ENCODE data around the gene PKP4.

The PKP4 gene

DNA sequence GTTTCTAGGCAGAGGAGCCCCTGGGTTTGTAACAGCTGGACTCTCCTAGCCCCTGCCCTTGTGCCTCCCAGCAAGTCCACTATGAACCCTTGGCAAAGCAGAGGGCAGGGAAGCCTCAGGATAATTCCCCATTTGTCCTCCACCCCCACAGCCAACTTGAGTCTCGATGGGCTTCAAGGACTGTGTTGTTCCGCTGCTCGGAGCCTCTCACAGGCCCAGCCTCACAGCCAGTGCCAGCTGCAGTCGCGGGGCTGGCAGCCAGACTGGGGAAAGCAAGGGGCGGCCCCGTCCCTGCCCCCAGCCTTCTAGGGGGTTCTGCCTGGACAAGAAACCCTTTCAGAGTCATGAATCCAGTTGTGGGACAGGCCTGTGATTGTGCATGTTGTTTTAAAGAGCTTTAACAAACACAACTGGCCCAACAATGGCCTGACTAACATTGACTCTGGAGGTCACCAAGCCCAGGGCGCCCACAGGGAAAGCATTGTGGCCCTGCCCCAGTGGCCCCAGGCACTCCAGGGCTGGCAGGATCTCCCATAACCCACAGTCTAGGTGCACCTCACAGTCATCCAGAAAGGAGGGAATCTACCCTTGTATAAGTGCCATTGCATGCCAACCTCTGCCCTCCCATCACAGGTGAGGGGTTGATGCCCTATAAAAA lies 266.6 kb downstream of the PKP4 start:
- DNase-seq: no peak

DNA sequence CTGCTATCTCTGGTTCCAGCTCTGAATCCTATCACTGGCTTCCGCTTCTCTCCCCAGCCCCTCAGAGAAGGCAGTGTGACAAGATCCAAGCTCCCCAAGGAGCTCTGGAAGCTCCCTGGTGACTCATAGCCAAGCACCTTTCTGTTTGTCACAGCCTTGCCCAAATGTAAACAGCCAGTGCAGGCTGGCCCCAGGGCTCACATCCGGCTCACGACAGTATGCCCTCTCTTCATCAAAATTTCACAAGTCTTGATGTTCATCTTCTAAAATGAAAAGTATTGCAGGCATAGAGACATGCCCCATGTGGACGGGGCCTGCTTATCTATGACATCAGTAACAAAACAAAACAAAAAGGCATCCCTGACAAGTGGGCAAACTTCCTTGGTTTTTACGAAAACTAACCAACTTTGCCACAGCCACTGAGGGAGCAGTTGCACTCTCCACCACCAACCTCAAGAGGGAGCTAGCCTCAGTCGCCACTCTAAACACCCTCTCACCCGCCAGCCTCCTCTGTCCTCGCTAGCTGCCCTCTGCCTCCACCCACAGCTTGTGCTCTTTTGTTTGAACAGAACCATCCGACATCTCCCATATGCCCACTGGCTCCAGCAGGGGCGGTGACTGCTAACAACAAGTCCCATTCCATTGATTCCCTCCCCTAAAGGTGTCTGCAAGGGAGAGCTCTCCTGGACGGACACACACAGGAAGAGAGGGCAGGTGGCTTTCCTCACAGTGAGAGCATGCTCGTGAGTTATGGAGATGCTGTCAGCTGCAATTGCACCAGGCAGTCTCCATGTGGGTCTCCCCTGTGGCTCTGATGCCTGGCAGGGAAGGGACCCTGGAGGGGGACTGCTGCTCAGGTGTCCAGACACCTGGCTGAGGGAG lies 267.4 kb downstream of the PKP4 start:
- DNase-seq: no peak

DNA sequence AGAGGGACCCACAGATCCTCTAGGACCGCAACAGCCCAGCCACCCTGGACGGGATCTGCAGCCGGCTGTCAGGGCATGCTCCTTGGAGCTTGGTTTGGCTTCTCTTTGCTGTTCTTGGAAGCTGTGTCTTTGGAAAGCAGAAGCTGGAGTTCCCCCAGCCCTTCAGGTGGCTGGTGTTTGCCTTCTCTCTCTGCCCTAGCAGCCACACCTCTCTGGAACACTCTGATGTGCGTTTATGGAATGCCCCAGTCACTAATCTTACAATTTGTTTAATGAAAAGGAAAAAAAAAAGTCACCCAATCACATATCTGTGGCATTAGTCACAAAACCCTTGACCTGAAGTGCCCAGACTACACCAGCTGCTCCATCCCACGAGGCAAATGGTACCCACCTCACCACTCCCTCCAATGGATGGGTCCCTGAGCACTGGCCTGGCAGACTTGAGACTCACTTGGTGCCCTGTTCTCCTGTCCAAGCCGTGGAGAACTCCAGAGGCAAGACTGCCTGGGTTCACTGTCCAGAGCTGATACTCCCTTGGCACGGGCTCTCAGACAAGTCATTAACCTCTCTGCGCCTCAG lies 268.1 kb downstream of the PKP4 start:
- no peak for DNase-seq

DNA sequence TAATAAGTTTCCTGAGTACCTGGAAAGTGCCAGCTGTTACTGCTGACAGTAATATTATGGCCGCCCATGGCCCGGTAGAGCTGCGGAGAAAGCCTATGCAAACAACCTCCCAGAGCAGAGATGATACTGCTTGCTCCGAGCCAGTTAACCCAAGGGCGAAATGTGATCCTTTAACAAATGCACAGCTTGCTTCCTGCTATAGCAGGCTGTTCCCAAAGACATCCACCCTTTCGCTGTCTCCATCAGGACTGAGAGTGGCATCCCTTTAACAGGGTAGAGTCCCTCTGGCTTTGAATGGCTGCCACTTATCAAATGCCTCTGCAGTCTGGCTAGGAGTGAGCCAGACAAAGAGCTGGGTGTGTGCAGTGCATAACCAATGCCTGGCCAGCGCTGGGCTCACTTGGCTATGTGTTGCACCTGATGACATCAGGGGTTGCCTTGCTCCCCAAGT lies 268.7 kb downstream of the PKP4 start:
- peak; percentile 24 for DNase-seq

DNA sequence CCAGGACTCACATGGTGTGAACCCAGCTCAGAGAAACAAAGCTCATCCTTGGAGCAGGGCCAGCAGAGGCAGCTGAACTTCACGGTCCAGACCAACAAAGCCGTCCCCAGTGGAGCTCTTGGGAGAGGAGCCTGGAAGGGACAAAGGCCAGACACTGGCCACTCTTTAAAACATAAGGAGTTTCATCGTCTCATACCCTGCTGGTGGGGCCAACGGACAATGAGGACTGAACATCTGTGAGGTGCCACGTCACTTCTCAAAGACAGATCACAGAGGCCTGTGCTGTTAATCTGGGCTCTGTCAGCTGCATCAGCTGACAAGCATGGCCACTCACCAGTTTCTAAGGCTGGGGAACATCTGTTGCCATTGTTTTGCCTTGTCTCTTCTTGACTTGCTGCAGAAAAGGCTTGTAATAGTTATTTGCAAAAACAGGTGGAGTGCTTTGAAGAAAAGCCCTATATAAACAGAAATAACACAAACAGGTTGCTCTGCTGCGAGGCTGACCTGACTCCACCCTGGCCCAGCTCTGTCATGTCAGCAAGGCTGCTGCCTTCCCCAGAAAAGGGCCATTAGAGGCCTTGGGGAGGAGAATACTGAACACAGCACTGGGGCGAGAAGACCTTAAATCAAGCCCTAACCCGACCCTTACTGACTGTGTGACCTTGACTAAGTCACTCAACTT lies 270.3 kb downstream of the PKP4 start:
- peak; percentile 33 for DNase-seq

DNA sequence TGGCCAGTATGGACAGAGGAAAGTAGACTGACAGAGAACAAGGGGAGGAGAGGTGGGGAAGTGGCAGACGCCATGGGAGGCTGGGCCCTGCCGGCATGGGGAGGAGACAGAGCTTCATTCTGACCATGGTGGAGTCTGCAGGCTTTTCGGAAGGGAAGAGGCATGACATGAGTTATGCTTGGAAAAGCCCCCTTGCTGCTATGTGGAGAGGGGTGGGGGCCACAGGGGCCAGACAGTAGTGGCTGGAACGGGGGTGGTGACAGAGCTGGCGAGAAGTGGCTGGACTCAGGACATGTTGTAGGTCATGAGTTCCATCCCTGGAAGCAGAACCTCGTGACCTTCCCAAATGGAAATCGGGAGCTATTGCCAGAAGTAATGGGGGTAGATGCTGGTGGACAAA lies 271.7 kb downstream of the PKP4 start:
- DNase-seq: no peak

DNA sequence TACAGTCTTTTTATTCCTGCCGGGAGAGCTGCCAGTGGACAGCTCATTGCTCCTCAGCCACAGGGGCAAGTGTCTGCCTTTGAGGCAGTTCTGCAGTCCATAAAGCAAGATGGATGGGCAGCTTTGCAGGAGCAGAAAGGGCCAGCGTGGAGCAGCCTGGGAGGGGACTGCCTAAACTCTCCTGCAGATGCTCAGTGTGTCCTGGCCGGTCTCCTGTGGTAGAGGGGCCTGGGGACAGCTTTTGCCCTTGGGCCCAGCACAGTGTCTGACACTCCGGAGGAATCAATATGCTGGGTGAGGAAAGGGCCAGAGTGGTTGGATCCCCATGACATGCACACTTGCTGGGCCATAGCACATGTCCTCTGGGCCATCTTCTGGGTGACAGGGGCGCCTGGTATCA lies 272.7 kb downstream of the PKP4 start:
- no peak for DNase-seq

DNA sequence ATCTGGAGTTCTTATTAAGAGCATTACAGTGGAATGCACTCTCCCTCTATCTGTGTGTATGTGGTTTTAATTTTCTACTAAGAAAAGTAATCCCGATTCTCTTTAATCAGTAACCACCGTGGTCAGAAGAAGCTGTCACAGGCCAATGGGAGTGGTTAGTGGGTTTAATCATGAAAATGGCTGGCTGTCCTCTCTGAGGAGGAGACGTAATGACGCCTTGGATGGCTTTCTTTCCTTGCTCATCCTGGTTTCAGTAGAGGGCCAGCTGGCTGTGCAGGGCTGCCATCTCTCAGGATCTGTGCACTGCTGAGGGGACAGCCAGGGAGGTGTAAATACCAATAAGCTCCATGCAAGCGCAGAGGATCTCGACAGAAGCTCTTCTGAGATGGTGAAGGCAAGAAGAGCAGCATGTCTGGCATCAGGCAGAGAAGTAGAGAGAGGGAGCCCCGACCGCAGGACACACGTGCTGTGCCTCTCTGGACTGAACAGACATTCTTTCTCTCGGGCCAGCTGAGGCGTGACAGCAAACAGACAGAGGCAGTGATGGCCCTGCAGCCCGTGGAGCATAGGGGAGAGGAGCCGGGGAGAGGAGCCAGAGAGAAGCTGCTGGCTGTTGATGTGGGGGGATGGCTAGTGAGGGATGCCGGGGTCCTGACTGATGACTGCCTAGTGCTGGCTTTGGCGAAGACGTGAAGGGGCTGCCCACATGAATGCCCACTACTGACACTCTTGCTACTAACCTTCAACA lies 273.3 kb downstream of the PKP4 start:
- DNase-seq: peak; percentile 22

DNA sequence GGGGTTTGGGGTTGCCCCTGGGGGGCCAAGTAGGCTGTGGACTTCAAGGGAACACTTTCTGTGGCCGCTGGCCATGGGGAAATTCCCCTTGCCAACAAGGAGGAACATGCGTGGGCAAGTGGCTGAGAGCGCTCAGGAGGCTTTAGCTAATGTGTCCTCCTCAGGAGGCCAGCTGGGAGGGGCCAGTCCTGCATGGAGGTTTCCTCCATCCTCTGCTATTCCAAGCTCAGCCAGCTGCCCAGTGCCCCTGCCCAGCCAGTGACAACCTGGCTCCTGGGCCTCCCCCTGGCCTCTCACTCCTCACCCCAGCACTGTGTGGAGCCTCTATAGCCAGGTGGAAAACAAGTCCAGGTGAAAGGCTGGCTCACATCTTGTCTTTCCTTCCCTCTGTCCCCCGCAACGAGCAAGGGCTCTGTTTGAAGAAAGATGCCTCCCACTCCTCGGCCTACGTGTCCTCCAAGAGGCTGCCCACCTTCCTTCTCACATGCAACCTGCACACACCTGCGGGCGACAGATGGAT lies 273.9 kb downstream of the PKP4 start:
- no peak for DNase-seq

DNA sequence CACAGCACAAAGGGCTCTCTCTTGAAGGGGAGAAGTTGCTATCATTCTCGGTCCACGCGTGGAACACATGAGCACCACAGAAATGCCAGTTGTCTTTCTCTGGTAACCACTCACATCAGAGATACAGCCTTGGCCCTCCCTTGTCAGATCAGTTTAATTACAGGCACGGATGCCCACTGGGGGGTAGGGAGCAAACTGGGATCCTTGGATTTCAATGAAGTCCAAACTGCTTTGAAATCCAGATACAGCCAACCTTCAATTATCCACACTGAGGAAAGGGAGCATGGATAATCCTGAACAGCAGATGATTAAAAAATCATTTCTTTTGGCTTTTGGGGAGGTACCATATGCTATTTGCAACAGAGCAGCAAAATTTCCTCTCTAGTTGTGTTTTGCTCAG lies 274.6 kb downstream of the PKP4 start:
- DNase-seq: peak; percentile 84

Data from NCI-H1694 treated with DMSO at 0.1 percent for 48 hours (cell line).